GM19099 (cell line): ENCODE results near the gene LECT2.

Experiments used
- POLR2A ChIP-seq: IDR thresholded peaks from 3 replicates; pipeline ENCODE4 v1.6.1; 2011; ENCODE audit warnings: low read depth; ENCODE audit not compliant: insufficient read length; ENCODE audit errors: extremely low read depth

Gene LECT2

GRCh38 chr5:135921388-135921787 lies 33.4 kb downstream of the LECT2 start:
- no peak for TF ChIP-seq POLR2A

- TF ChIP-seq POLR2A = no peak
These were observed 34.6 kb downstream of the LECT2 start for GRCh38 chr5:135920199-135920598.

GRCh38 chr5:135916638-135917263 lies 38.0 kb downstream of the LECT2 start:
- TF ChIP-seq POLR2A = no peak

- TF ChIP-seq POLR2A = no peak
These were observed 39.2 kb downstream of the LECT2 start for GRCh38 chr5:135915466-135916001.

GRCh38 chr5:135913713-135914626 lies 40.8 kb downstream of the LECT2 start:
- no peak for TF ChIP-seq POLR2A

- no peak for TF ChIP-seq POLR2A
These were observed 49.6 kb downstream of the LECT2 start for GRCh38 chr5:135905144-135905543.

- TF ChIP-seq POLR2A = no peak
These were observed 53.1 kb downstream of the LECT2 start for GRCh38 chr5:135901633-135902032.

GRCh38 chr5:135900276-135900675 lies 54.5 kb downstream of the LECT2 start:
- no peak for TF ChIP-seq POLR2A

GRCh38 chr5:135898651-135899050 lies 56.1 kb downstream of the LECT2 start:
- no peak for TF ChIP-seq POLR2A
